HepG2 (cell line): Measurements from ENCODE around the gene PRR14. TPM values are rescaled to one million over a fixed set of nuclear protein-coding genes. Genes with fewer than 3 reads are reported as not detected.

ENCODE experiments used
- ATF2 ChIP-seq: sonication (generic); formaldehyde crosslinking; IDR thresholded peaks from 2 replicates; pipeline ENCODE4 v1.4.0; 2020; ENCODE audit warnings: missing genetic modification reagents
- ATF7-NPFF ChIP-seq: sonication (generic); formaldehyde crosslinking; IDR thresholded peaks from 2 replicates; pipeline ENCODE4 v1.8.1; 2023; ENCODE audit warnings: mild to moderate bottlenecking, low read depth, missing genetic modification reagents, moderate library complexity
- CEBPZ ChIP-seq: IDR thresholded peaks from 2 replicates; pipeline ENCODE4 v1.6.1; 2012; ENCODE audit warnings: low read length, improper control_type of control experiment
- EEA1 ChIP-seq: sonication (generic); formaldehyde crosslinking; IDR thresholded peaks from 2 replicates; pipeline ENCODE4 v1.5.1; 2020; ENCODE audit warnings: mild to moderate bottlenecking, missing genetic modification reagents, borderline replicate concordance
- HMGA1 ChIP-seq: sonication (generic); formaldehyde crosslinking; conservative IDR thresholded peaks from 2 replicates; pipeline ENCODE4 v1.4.0; 2020; ENCODE audit warnings: missing genetic modification reagents
- KLF15 ChIP-seq: sonication (generic); formaldehyde crosslinking; IDR thresholded peaks from 2 replicates; pipeline ENCODE4 v1.8.1; 2023; ENCODE audit warnings: borderline replicate concordance, mild to moderate bottlenecking, inconsistent platforms, missing genetic modification reagents, mixed read lengths
- KLF16 ChIP-seq, 2 experiments: sonication (generic) in 1 of 2; formaldehyde crosslinking in 1 of 2; IDR thresholded peaks; 2 replicates each; pipeline versions ENCODE4 v1.6.1 to v1.8.0; 2016 to 2023; ENCODE audit warnings: missing genetic modification reagents in 2 of 2, missing compliant biosample characterization in 1 of 2
- MXI1 ChIP-seq: IDR thresholded peaks from 3 replicates; pipeline ENCODE4 v1.6.1; 2012; ENCODE audit warnings: low read depth, low read length, inconsistent platforms, borderline replicate concordance
- MYNN ChIP-seq: sonication (generic); formaldehyde crosslinking; IDR thresholded peaks from 2 replicates; pipeline ENCODE4 v1.4.0; 2020; ENCODE audit warnings: mild to moderate bottlenecking, low read depth, missing genetic modification reagents
- PCBP1 ChIP-seq: fragments of 200-400 bp; formaldehyde crosslinking; IDR thresholded peaks from 2 replicates; pipeline ENCODE4 v1.6.1; 2017; ENCODE audit warnings: mild to moderate bottlenecking, low read depth, low read length, borderline replicate concordance
- RBFOX2 ChIP-seq: fragments of 200-400 bp; formaldehyde crosslinking; IDR thresholded peaks from 2 replicates; pipeline ENCODE4 v1.6.1; 2017; ENCODE audit warnings: low read depth, mild to moderate bottlenecking, low read length
- SMAD3 ChIP-seq: sonication (generic); formaldehyde crosslinking; IDR thresholded peaks from 2 replicates; pipeline ENCODE4 v1.4.0; 2020; ENCODE audit warnings: missing genetic modification reagents
- SOX6 ChIP-seq, 2 experiments: fragments of 450-650 bp in 1 of 2; sonication (generic) in 1 of 2; formaldehyde crosslinking in 1 of 2; IDR thresholded peaks; 2 replicates each; pipeline versions ENCODE4 v1.4.0 to v1.6.1; 2017 to 2020; ENCODE audit warnings: antibody characterized with exemption in 1 of 2, mild to moderate bottlenecking in 1 of 2, missing genetic modification reagents in 1 of 2
- THRA ChIP-seq: sonication (generic); formaldehyde crosslinking; IDR thresholded peaks from 2 replicates; pipeline ENCODE4 v1.4.0; 2020; ENCODE audit warnings: missing genetic modification reagents, borderline replicate concordance
- YEATS2 ChIP-seq: sonication (generic); formaldehyde crosslinking; IDR thresholded peaks from 2 replicates; pipeline ENCODE4 v1.4.0; 2020; ENCODE audit warnings: missing genetic modification reagents, borderline replicate concordance
- ZBTB3 ChIP-seq: sonication (generic); formaldehyde crosslinking; IDR thresholded peaks from 2 replicates; pipeline ENCODE4 v1.4.0; 2020; ENCODE audit warnings: low read depth, mild to moderate bottlenecking, moderate library complexity, missing genetic modification reagents, borderline replicate concordance
- ZBTB42 ChIP-seq: sonication (generic); formaldehyde crosslinking; IDR thresholded peaks from 2 replicates; pipeline ENCODE4 v1.5.0; 2020; ENCODE audit warnings: mild to moderate bottlenecking, missing genetic modification reagents
- ZKSCAN5 ChIP-seq: sonication (generic); formaldehyde crosslinking; IDR thresholded peaks from 2 replicates; pipeline ENCODE4 v1.5.1; 2020; ENCODE audit warnings: mild to moderate bottlenecking, missing genetic modification reagents
- ZNF260 ChIP-seq: sonication (generic); formaldehyde crosslinking; IDR thresholded peaks from 2 replicates; pipeline ENCODE4 v1.4.0; 2020; ENCODE audit warnings: missing genetic modification reagents, low read depth, mild to moderate bottlenecking, borderline replicate concordance
- ZNF556 ChIP-seq: sonication (generic); formaldehyde crosslinking; IDR thresholded peaks from 2 replicates; pipeline ENCODE4 v1.4.0; 2020; ENCODE audit warnings: mild to moderate bottlenecking, missing genetic modification reagents, borderline replicate concordance
- ZNF577 ChIP-seq: sonication (generic); formaldehyde crosslinking; IDR thresholded peaks from 2 replicates; pipeline ENCODE4 v1.4.0; 2020; ENCODE audit warnings: mild to moderate bottlenecking, low read depth, missing genetic modification reagents, borderline replicate concordance
- ZNF652 ChIP-seq: IDR thresholded peaks from 2 replicates; pipeline ENCODE4 v1.6.1; 2016; ENCODE audit warnings: low read depth, borderline replicate concordance
- ZNF792 ChIP-seq: IDR thresholded peaks from 2 replicates; pipeline ENCODE4 v1.6.1; 2016
- polyA plus RNA-seq, 8 experiments: library from polyadenylated mRNA; depleted of rRNA in 3 of 8; stranded (reverse) in 7 of 8; unstranded in 1 of 8; fragments of >200 nt; fragmentation: Illumina TruSeq in 4 of 8; extraction: Trizol in 4 of 8; gene quantifications; 2 replicates each; pipeline versions ENCODE4 v1.2.1 to v1.2.3, GENCODE V29; 2011 to 2016; ENCODE audit warnings: low read depth in 4 of 8, missing spikeins in 1 of 8, mixed read lengths in 1 of 8; ENCODE audit not compliant: insufficient read depth in 1 of 8
- total RNA-seq, 5 experiments: library from RNA; depleted of rRNA; stranded (reverse); fragments of >200 nt; fragmentation: Illumina TruSeq; extraction: Trizol; gene quantifications; 2 replicates each; pipeline ENCODE4 v1.2.3, GENCODE V29; 2016; ENCODE audit warnings: low read depth in 1 of 5

Gene PRR14
- total and polyA plus RNA-seq, 2 of the 13 experiments (the other 11 are each of a cell fraction or from before 2014, with no cell fraction given), result 8.4 to 11.0 TPM

GRCh38 chr16:30658731-30659506, 8.2 kb downstream of the PRR14 start (continued):
- TF ChIP-seq SOX6 (IDR thresholded peaks at IDR 0.05) (no peak), SOX6 (CRISPR knock-in tag; IDR thresholded peaks at IDR 0.05) (no peak; the same call in none of the 2 replicates), KLF16 (CRISPR knock-in tag; IDR thresholded peaks at IDR 0.05) (no peak), KLF15 (CRISPR knock-in tag) (no peak; the same call in 1 of the 2 replicates), CEBPZ (no peak), ZNF652 (CRISPR knock-in tag) (0 out of 2 replicates have a peak, but pooled peaks have one; percentile 30), ZNF260 (CRISPR knock-in tag) (no peak), HMGA1 (CRISPR knock-in tag) (no peak), ZNF577 (CRISPR knock-in tag) (no peak), ZBTB42 (no peak; the same call in 1 of the 2 replicates), ZKSCAN5 (CRISPR knock-in tag) (no peak), RBFOX2 (peak; percentile 88), EEA1 (CRISPR knock-in tag) (peak; percentile 65; the same call in 1 of the 2 replicates), MXI1 (peak; percentile 74; the same call in 1 of the 3 replicates), ZNF792 (CRISPR knock-in tag) (no peak), SMAD3 (CRISPR knock-in tag) (0 out of 2 replicates have a peak, but pooled peaks have one; percentile 26), ZBTB3 (CRISPR knock-in tag) (no peak), THRA (no peak; the same call in 1 of the 2 replicates), ATF7-NPFF (no peak), YEATS2 (CRISPR knock-in tag) (peak; percentile 55; the same call in 1 of the 2 replicates), PCBP1 (no peak), ATF2 (0 out of 2 replicates have a peak, but pooled peaks have one; percentile 11), MYNN (no peak), ZNF556 (0 out of 2 replicates have a peak, but pooled peaks have one; percentile 22)
